Stimulated activated CD8-positive, alpha-beta memory T cell treated with anti-CD3 and anti-CD28 coated beads, Interleukin-7, amount 100 ng/mL, for 1 hour (primary cell): Measurements from ENCODE around the gene RDH16.
"Not testable (repeated sequence)": the region's sequence is repeated elsewhere in the genome, so short reads cannot be mapped to it uniquely, and the experiment has no call there.

Experiments used
- DNase-seq, 2 donors: peaks; one replicate each; pipeline ENCODE4 v3.0.0-alpha.2; 2020; ENCODE audit warnings: low read depth in 2 of 2

Gene RDH16

GRCh38 chr12:56953314-56953713 is 4.1 kb downstream of the RDH16 start:
- DNase-seq, result no peak

- no peak for DNase-seq
Observed at GRCh38 chr12:56951582-56952339, 5.6 kb downstream of the RDH16 start.

GRCh38 chr12:56948881-56949280 is 8.5 kb downstream of the RDH16 start:
- DNase-seq, result no peak

- no peak for DNase-seq
Observed at GRCh38 chr12:56948457-56948777, 9.0 kb downstream of the RDH16 start.

- no peak for DNase-seq
Observed at GRCh38 chr12:56947633-56948456, 9.6 kb downstream of the RDH16 start.

- no peak for DNase-seq
Observed at GRCh38 chr12:56943878-56944277, 13.5 kb downstream of the RDH16 start.

GRCh38 chr12:56943374-56943773 is 14.0 kb downstream of the RDH16 start:
- DNase-seq, result not testable (repeated sequence)

- DNase-seq, result no peak
Observed at GRCh38 chr12:56941299-56942017, 15.9 kb downstream of the RDH16 start.

- not testable (repeated sequence) for DNase-seq
Observed at GRCh38 chr12:56940942-56941298, 16.5 kb downstream of the RDH16 start.

GRCh38 chr12:56935752-56936151 is 21.7 kb downstream of the RDH16 start:
- no peak for DNase-seq

- DNase-seq, result no peak
Observed at GRCh38 chr12:56935157-56935556, 22.3 kb downstream of the RDH16 start.

- no peak for DNase-seq
Observed at GRCh38 chr12:56933826-56934625, 23.4 kb downstream of the RDH16 start, which contains the start of gene SDR9C7. SDR9C7 (minus strand) TSS chr12:56934408; CDS start chr12:56934261, 147 bp downstream.

GRCh38 chr12:56932867-56933266 is 24.5 kb downstream of the RDH16 start:
- no peak for DNase-seq

- no peak for DNase-seq
Observed at GRCh38 chr12:56932146-56932545, 25.3 kb downstream of the RDH16 start.

GRCh38 chr12:56931474-56931978 is 25.9 kb downstream of the RDH16 start:
- no peak for DNase-seq

GRCh38 chr12:56930241-56930640 is 27.2 kb downstream of the RDH16 start:
- DNase-seq, result no peak

- no peak for DNase-seq
Observed at GRCh38 chr12:56929780-56930179, 27.6 kb downstream of the RDH16 start.

- DNase-seq, result no peak
Observed at GRCh38 chr12:56928262-56928661, 29.1 kb downstream of the RDH16 start.

- DNase-seq, result no peak
Observed at GRCh38 chr12:56927281-56927680, 30.1 kb downstream of the RDH16 start.

GRCh38 chr12:56922031-56922430 is 35.4 kb downstream of the RDH16 start:
- DNase-seq, result no peak

GRCh38 chr12:56921346-56921745 is 36.1 kb downstream of the RDH16 start:
- no peak for DNase-seq
